ENCODE data around the gene TMEM131.

Gene TMEM131

GRCh38 chr2:97775074-97775473, 220.7 kb downstream of the TMEM131 start:
- Mint-ChIP-seq H3K36me3 (peaks cover 50 to 64% of the 10 kb centered on the region in 2 donors), H3K27me3 (no peaks in the 10 kb centered on the region), H3K27ac (no peak overlapping the region), H3K9me3 (no peaks in the 10 kb centered on the region), H3K4me1 (peaks cover under 1 to 1% of the 10 kb centered on the region in 2 donors), H3K4me3 (no peak overlapping the region)
- DNase-seq = no peak
- no peak for ATAC-seq (replicated peaks)

GRCh38 chr2:97774425-97774824, 221.3 kb downstream of the TMEM131 start:
- no peak overlapping the region for H3K4me3 Mint-ChIP-seq
- peaks cover 49 to 63% of the 10 kb centered on the region in 2 donors for H3K36me3 Mint-ChIP-seq
- H3K27me3 Mint-ChIP-seq = no peaks in the 10 kb centered on the region
- ATAC-seq (replicated peaks) (no peak), DNase-seq (no peak)
- H3K9me3 Mint-ChIP-seq = no peaks in the 10 kb centered on the region
- peak overlapping the region; percentile 26 for H3K27ac Mint-ChIP-seq
- no peaks in the 10 kb centered on the region for H3K4me1 Mint-ChIP-seq

- H3K27me3 Mint-ChIP-seq = no peaks in the 10 kb centered on the region
- no peak for ATAC-seq (replicated peaks)
- H3K4me3 Mint-ChIP-seq = no peak overlapping the region
- H3K9me3 Mint-ChIP-seq = no peaks in the 10 kb centered on the region
- peaks cover 40 to 58% of the 10 kb centered on the region in 2 donors for H3K36me3 Mint-ChIP-seq
- no peak overlapping the region for H3K27ac Mint-ChIP-seq
- H3K4me1 Mint-ChIP-seq = peaks cover 4 to 9% of the 10 kb centered on the region in 2 donors
- DNase-seq = no peak
Observed at GRCh38 chr2:97770445-97770844, 225.3 kb downstream of the TMEM131 start.

- H3K36me3 Mint-ChIP-seq = peaks cover 43 to 59% of the 10 kb centered on the region in 2 donors
- ATAC-seq (replicated peaks) (no peak), DNase-seq (no peak)
- no peaks in the 10 kb centered on the region for H3K27me3 Mint-ChIP-seq
- peaks cover 4 to 9% of the 10 kb centered on the region in 2 donors for H3K4me1 Mint-ChIP-seq
- H3K4me3 Mint-ChIP-seq = no peak overlapping the region
- H3K27ac Mint-ChIP-seq = no peak overlapping the region
- H3K9me3 Mint-ChIP-seq = no peaks in the 10 kb centered on the region
Observed at GRCh38 chr2:97769711-97770110, 226.0 kb downstream of the TMEM131 start.

GRCh38 chr2:97769308-97769707, 226.4 kb downstream of the TMEM131 start:
- Mint-ChIP-seq H3K9me3 (no peaks in the 10 kb centered on the region), H3K4me3 (no peak overlapping the region), H3K27me3 (no peaks in the 10 kb centered on the region), H3K36me3 (peaks cover 40 to 56% of the 10 kb centered on the region in 2 donors), H3K4me1 (peaks cover 4 to 9% of the 10 kb centered on the region in 2 donors), H3K27ac (no peak overlapping the region)
- ATAC-seq (replicated peaks) (no peak), DNase-seq (no peak)

GRCh38 chr2:97766567-97766966, 229.2 kb downstream of the TMEM131 start:
- no peaks in the 10 kb centered on the region for H3K27me3 Mint-ChIP-seq
- peaks cover 38 to 59% of the 10 kb centered on the region in 2 donors for H3K36me3 Mint-ChIP-seq
- no peak for DNase-seq
- H3K4me3 Mint-ChIP-seq = no peak overlapping the region
- H3K27ac Mint-ChIP-seq = no peak overlapping the region
- no peaks in the 10 kb centered on the region for H3K9me3 Mint-ChIP-seq
- ATAC-seq (replicated peaks) = no peak
- H3K4me1 Mint-ChIP-seq = peaks cover 9% of the 10 kb centered on the region in 2 donors

- Mint-ChIP-seq H3K9me3 (no peaks in the 10 kb centered on the region), H3K4me3 (no peak overlapping the region), H3K27ac (no peak overlapping the region), H3K4me1 (peaks cover 9% of the 10 kb centered on the region in 2 donors), H3K27me3 (no peaks in the 10 kb centered on the region), H3K36me3 (peaks cover 38 to 58% of the 10 kb centered on the region in 2 donors)
- no peak for ATAC-seq (replicated peaks)
- no peak for DNase-seq
Observed at GRCh38 chr2:97765933-97766332, 229.8 kb downstream of the TMEM131 start.

GRCh38 chr2:97764559-97765263, 231.0 kb downstream of the TMEM131 start:
- Mint-ChIP-seq H3K9me3 (no peaks in the 10 kb centered on the region), H3K4me1 (peaks cover 9% of the 10 kb centered on the region in 2 donors), H3K27me3 (no peaks in the 10 kb centered on the region), H3K27ac (no peak overlapping the region), H3K4me3 (no peak overlapping the region), H3K36me3 (peaks cover 43 to 60% of the 10 kb centered on the region in 2 donors)
- DNase-seq (no peak), ATAC-seq (replicated peaks) (no peak)

- no peaks in the 10 kb centered on the region for H3K9me3 Mint-ChIP-seq
- DNase-seq = no peak
- H3K4me1 Mint-ChIP-seq = peaks cover 3 to 7% of the 10 kb centered on the region in 2 donors
- H3K27me3 Mint-ChIP-seq = no peaks in the 10 kb centered on the region
- H3K36me3 Mint-ChIP-seq = peaks cover 45 to 68% of the 10 kb centered on the region in 2 donors
- H3K27ac Mint-ChIP-seq = peak overlapping the region; percentile 37
- no peak for ATAC-seq (replicated peaks)
- H3K4me3 Mint-ChIP-seq = peak overlapping the region in 1 of 2 donors; percentile 4
Observed at GRCh38 chr2:97763176-97763845, 232.4 kb downstream of the TMEM131 start.

- Mint-ChIP-seq H3K27ac (peak overlapping the region; percentile 51), H3K4me1 (peaks cover 0 to 4% of the 10 kb centered on the region in 2 donors), H3K4me3 (no peak overlapping the region), H3K36me3 (peaks cover 47 to 71% of the 10 kb centered on the region in 2 donors), H3K9me3 (no peaks in the 10 kb centered on the region), H3K27me3 (no peaks in the 10 kb centered on the region)
- ATAC-seq (replicated peaks) (peak; percentile 31 to 33), DNase-seq (no peak)
Observed at GRCh38 chr2:97761192-97761591, 234.6 kb downstream of the TMEM131 start.

- Mint-ChIP-seq H3K36me3 (peaks cover 47 to 71% of the 10 kb centered on the region in 2 donors), H3K4me1 (peaks cover 4% of the 10 kb centered on the region in 2 donors), H3K27me3 (no peaks in the 10 kb centered on the region), H3K27ac (peak overlapping the region; percentile 31), H3K4me3 (no peak overlapping the region), H3K9me3 (no peaks in the 10 kb centered on the region)
- DNase-seq (no peak), ATAC-seq (replicated peaks) (no peak)
Observed at GRCh38 chr2:97760480-97761049, 235.2 kb downstream of the TMEM131 start.

- Mint-ChIP-seq H3K9me3 (no peaks in the 10 kb centered on the region), H3K4me1 (peaks cover 4 to 6% of the 10 kb centered on the region in 2 donors), H3K36me3 (peaks cover 40 to 67% of the 10 kb centered on the region in 2 donors), H3K27ac (peak overlapping the region; percentile 31), H3K4me3 (no peak overlapping the region), H3K27me3 (no peaks in the 10 kb centered on the region)
- ATAC-seq (replicated peaks) (no peak), DNase-seq (no peak)
Observed at GRCh38 chr2:97759727-97760407, 235.9 kb downstream of the TMEM131 start.

- Mint-ChIP-seq H3K27ac (no peak overlapping the region), H3K36me3 (peaks cover 35 to 61% of the 10 kb centered on the region in 2 donors), H3K9me3 (no peaks in the 10 kb centered on the region), H3K27me3 (no peaks in the 10 kb centered on the region), H3K4me3 (no peak overlapping the region), H3K4me1 (peaks cover 2 to 6% of the 10 kb centered on the region in 2 donors)
- ATAC-seq (replicated peaks) = no peak
- DNase-seq = no peak
Observed at GRCh38 chr2:97758131-97758705, 237.5 kb downstream of the TMEM131 start.

GRCh38 chr2:97757062-97757461, 238.7 kb downstream of the TMEM131 start:
- no peak for ATAC-seq (replicated peaks)
- Mint-ChIP-seq H3K4me3 (no peak overlapping the region), H3K36me3 (peaks cover 33 to 60% of the 10 kb centered on the region in 2 donors), H3K27ac (no peak overlapping the region), H3K27me3 (no peaks in the 10 kb centered on the region), H3K4me1 (peaks cover 2 to 6% of the 10 kb centered on the region in 2 donors), H3K9me3 (no peaks in the 10 kb centered on the region)
- DNase-seq = no peak
